GF-D8 (cell line): Measurements from ENCODE around the gene USP48.
A peak's percentile ranks its signal among the peaks of the same experiment; 100 is the strongest.
"Not testable (repeated sequence)": the region's sequence is repeated elsewhere in the genome, so short reads cannot be mapped to it uniquely, and the experiment has no call there.

Experiments
- DNase-seq: peaks from one replicate; lab custom pipeline; 2025; lab: John Stamatoyannopoulos, UW

Gene USP48

DNA sequence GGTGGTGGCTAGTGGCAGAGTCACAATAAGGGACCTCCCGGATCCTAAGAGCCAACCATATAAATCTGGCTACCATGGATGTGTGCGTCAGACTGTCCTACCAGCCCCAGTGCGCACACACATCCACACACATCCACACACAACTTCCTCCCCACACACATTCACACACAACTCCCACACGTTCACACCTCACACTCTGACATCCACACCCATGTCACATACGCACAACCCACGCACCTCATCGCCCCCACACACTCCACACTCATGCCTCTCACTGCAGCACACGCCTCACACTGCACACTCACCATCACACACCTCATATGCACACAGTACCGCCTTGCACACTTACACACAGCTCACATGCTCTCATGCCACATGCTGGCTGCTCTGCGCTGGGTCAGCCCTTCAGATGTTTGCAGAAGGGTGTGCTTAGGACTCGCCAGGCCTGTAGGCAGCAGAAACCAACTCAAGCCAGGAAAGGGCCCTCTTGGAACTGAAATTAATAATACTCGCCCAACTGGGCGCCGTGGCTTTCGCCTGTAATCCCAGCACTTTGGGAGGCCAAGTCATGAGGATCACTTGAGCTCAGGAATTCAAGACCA, 32.1 kb upstream of the USP48 start:
- DNase-seq: no peak

DNA sequence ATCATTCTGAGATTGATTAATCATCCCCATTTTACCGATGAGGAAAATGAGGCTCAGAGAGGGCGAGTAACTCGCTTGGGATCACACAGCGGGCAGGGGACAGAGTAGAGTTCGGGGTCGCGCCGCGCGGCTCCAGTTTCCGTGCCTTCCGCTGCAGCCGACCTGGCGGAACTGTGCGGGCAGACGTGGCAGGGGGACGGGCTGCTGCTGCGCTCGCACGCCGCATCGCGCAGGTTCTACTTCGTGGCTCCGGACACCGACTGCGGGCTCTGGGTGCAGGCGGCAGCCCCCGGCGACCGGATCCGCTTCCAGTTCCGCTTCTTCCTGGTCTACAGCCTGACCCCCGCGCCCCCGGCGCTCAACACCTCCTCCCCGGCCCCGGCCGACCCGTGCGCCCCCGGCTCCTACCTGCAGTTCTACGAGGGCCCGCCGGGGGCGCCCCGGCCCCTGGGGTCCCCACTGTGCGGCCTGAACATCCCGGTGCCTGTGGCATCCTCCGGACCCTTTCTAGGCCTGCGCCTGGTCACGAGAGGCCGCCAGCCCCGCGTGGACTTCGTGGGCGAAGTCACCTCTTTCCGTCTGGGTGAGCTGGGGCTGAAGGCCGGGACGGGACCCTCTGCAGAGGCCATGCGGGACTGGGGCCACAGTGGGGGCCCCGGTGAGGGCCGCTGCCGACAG, 31.4 kb upstream of the USP48 start:
- no peak for DNase-seq

DNA sequence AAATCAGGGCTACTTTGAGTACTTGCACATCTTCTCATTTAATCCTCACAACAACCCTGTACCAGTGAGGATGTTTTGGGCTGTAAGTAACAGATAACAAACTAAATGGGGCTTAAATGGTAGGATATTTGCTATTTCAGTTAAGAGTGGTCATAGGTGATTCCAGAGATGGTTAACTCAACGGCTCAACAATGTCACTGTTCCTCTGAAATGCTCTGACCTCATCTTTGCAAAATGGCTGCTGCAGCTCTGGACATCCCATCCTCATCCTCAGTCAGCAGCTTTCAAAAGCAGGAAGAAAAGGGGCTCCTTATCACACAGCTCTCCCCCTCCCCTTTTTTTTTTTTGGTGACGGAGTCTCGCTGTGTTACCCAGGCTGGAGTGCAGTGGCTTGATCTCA, 30.6 kb upstream of the USP48 start:
- DNase-seq: no peak

DNA sequence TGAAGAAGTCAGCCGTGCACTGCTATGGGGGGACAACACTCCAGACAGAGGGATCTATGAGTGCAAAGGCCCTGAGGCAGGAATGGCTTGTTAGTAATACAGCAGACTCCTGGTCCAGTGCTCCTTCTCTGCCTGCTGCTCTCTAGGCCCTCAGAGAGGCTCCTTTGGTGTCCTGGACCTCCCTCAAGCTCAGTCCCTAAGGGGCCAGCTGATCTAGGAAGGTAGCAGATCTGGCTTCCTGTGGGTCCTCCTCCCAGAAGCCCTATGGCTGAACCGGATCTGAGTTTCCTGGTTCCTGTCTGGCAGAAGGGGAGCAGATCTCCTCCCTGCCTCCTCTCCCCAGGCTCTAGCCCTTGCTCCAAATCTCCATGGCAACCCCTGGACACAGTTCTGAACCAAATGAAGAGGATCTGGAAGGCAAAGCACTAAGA, 28.9 kb upstream of the USP48 start, which contains the start of gene LDLRAD2:
TSS of gene LDLRAD2 (plus strand) at position 391 of the 431 bp plus-strand sequence. CDS start 187 bp downstream, outside the sequence.
- DNase-seq: no peak

DNA sequence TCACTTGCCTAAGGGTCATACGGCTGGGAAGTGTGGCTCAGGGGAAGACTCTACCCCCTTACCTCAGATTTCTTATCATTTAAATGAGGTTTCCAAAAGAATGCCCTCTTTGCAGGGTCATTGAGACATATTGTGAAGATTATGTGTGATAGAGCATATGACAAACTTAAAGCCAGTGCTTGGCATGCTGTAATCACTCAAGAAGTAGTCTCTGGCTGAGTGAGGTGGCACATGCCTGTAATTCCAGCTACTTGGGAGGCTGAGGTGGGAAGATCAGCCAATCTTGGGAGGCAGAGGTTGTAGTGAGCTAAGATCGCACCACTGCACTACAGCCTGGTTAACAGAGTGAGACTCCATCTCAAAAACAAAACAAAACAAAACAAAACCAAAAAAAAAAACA, 21.6 kb upstream of the USP48 start:
- no peak for DNase-seq

DNA sequence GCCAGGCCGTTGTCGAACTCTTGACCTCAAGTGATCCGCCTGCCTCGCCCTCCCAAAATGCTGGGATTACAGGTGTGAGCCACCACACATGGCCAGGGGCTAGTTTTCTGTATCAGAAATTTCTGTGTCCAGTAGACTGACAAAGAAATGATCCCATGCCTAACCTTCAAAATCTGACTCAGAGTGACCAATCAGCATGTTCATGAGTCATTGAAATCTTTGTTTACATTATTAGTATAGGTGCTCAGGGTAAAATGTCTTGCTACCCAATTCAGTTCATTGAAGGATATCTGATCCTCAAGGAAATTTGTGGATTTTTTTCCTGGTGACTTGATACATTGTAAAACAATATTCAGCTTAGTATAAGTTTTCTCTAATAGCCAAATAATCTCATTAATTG, 18.2 kb upstream of the USP48 start:
- no peak for DNase-seq

DNA sequence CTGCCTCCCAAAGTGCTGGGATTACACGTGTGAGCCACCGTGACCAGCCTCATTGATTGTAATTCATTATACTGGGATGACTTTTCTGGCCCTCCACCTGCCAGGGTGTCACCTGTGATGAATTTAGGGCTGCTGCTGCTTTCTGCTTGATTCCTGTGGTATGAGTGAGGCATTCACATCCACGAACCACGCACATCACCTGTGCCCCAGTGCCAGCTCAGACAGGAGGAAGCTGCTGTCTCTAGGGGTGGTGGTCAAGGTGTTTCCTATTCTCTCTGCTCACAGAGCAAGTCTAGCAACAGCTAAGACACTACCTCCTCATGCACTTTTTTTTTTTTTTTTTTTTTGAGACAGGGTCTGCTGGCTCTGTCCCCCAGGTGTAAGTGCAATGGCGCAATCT, 16.8 kb upstream of the USP48 start:
- DNase-seq: no peak

DNA sequence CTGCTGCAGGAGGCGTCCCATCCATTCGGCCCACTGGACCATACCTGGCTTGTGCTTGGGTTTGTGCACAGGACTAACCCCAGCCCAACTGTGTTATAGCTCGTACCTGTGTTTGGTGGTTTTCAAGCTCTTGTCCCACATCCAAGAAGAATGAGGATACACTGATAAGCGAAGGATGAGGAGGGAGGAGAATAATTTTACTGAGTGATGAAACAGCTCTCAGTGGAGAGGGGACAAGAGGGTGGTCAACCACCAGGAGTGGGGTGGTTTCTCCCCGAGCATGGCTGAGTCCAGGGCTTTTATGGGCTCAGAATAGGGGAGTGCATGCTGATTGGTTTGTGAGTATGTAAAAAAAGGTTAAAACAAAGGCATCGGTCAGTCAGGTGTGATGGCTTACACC, 12.1 kb upstream of the USP48 start:
- no peak for DNase-seq

DNA sequence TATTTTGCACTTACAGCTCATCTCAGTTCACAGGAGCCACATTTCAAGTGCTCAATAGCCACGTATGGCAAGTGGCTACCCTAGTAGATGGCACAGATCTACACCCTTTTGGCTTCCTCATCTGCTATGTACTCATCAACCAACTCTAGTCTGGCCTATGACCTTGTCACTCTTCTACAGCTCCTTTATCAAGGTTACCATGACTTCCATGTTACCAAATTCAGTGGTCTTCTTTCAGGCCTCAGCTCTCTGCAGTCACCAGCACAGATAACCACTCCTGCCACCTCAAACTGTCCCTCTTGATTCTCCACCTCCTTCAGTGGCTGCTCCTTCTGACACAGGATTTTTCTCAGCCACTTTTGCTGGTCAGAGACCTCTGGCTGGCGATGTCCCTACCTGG, 11.7 kb upstream of the USP48 start:
- no peak for DNase-seq

DNA sequence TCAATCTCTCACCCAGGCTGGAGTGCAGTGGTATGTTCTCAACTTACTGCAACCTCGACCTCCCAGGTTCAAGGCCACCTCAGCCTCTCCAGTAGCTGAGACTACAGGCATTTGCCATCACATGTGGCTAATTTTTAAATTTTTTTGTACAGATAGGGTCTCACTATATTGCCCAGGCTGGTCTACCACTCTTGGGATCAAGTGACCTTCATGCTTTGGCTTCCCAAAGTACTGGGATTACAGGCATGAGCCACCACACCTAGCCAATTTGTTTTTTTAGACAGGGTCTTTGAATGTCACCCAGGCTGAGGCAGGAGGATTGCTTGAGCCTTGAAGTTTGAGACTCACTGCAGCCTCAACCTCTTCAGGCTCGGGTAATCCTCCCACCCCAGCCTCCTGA, 10.2 kb upstream of the USP48 start:
- DNase-seq: no peak

DNA sequence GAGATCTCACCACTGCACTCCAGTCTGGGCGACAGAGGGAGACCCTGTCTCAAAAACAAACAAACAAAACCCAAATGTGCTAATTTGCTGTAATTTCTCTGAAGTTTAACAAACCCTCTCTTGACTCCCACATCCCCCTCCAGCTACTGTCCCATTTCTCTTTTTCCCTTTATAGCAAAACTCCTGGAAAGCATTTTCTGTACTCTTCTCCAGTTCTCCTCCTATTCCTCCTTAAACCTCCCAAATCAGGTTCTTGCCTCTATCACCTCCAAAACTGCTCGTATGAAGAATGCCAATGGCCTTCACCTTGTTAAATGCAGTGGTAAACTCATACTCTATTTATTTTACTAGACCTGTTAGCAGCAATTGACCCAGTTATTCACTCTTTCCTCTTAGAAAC, 3.7 kb upstream of the USP48 start:
- no peak for DNase-seq

DNA sequence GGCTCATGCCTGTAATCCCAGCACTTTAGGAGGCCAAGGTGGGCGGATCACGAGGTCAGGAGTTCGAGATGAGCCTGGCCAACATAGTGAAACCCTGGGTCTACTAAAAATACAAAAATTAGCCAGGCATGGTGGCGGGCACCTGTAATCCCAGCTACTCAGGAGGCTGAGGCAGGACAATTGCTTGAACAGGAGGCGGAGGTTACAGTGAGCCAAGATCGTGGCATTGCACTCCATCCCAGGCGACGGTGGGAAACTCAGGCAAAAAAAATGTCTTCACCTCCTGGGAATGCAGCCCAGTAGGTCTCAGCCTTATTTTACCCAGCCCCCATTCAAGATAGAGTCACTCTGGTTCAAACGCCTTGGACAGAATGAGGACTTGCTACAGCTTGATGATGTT, 2.8 kb upstream of the USP48 start:
- DNase-seq: not testable (repeated sequence)

DNA sequence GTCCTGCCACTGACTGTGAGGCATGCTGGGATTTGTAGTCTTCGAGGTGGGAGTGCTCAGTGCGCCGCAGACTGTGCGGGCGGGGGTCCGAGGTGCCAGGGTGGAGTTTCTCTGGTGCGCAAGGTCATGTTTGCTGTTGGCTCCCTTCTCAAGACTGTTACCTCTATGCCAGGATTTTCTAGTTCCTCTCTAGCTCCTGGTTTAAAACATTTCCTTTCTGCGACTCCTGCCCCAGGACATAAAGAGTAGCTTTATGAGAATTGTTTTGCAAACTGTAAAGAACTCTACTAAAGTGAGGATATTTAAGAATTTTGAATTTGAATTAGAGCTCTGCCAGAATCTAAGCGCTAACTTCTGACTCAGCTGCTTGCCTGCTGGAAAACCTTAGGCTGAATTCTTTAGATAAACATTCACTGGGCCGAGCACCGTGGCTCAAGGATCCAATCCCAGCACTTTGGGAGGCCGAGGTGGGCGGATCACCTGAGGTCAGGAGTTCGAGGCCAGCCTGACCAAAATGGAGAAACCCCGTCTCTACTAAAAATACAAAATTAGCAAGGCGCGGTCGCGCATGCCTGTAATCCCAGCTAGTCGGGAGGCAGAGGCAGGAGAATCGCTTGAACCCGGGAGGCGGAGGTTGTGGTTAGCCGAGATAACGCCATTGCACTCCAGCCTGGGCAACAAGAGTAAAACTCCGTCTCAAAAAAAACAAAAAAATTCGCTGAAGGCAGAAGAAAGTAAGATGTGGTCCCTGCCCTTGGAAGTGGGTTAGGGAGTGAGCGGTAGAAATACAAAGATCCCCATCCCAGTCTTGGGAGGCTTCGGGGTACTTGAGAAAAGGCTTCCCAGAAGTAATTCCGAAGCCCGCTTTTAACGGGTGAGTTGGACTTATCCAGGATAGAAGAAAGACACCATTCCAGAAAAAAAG, 992 bp upstream of the USP48 start:
- DNase-seq: peak; percentile 88

DNA sequence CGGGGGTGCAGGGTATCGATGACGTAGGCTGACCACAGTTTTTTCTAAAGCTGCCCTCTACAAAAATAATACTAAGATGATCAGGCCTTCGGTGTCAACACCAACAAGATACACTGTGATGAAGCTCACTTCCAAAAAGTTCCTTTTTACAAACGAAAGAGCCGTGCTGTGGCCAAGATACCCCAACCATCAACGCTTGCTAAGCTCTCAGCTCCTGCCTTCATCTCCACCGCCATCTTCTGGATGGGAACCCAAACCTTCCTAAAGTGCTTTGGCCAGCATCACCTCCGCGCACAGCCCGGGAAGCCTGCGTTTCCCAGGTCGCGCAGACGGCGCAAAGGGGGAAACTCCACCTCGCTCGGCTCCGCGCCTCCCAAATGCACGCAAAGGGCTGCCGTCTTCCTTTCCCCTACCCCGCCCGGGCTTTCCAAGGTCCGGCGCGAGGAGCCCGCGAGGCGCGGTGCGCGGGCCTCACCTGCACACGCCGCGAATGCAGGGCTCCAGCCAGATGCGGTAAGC, 541 bp downstream of the USP48 start:
- peak; percentile 44 for DNase-seq

DNA sequence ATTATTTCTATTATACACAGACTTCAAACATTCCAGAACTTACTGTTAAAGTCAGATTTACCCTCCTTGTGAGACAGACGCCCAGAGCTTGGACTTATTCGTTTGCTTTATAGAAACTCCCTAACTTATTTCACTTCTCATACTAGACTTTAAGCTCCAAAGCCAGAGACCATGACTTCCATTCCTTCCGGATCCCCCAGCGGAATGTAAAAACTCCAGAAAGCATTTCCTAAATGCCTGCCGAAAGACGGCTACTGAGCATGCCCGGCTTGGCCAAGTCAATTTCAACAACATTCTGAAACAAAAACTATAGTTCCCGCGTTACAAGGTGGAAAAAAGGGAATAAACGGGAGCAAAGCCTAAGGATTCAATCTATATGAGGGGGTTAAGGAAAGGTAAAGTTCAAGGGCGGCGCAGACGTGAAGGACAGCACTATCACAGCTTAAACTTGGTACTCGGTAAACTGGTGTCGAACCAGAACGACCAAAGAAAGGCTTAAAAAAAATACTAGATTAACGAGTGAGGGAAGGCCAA, 1.1 kb downstream of the USP48 start:
- no peak for DNase-seq

DNA sequence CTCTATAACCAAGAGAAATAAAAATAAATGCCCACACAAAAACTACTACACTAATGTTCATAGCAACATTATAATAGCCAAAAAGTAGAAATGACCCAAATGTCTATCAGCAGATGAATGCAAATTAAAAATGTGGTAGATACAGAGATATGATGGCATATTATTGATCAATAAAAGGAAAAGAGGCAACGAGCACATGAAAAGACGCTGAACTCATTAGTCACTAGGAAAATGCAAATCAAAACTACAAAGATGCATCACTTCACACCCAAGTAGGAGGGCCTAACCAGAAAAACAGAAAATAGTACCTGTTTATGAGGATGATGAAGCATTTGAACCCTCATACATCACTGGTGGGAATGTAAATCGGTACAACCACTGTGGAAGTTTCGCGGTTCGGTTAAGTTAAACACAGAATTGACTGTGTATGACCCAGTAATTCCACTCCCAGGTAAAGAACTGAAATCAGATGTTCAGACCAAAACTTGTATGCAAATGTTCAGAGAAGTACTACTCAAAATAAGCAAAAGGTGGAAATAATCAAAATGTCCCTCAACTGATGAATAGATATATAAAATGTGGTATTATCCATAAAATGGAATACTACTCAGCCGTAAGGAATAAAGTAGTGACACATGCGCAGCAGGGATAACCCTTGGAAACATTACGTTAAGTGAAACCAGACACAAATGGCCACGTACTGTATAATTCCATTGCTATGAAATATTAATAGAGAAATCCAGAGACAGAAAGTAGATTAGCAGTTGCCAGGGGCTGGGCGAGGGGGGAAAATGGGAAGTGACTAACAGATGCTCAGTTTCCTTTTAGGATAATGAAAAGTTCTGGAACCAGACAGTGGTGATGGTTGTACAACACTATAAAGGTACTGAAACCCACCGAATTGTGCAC, 3.1 kb downstream of the USP48 start:
- no peak for DNase-seq

DNA sequence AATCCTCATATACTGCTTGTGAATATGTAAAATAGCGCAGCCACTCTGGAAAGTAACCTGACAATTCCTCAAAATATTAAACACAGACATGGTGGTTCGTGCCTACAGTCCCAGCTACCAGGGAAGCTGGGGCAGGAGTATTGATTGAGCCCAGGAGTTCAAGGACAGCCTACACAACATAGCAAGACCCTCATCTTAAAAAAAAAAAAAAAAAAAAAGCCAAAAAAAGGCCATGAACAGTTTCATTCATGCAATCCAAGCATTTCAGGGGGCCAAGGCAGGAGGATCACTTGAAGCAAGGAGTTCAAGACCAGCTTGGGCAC, 4.6 kb downstream of the USP48 start:
- DNase-seq: no peak

DNA sequence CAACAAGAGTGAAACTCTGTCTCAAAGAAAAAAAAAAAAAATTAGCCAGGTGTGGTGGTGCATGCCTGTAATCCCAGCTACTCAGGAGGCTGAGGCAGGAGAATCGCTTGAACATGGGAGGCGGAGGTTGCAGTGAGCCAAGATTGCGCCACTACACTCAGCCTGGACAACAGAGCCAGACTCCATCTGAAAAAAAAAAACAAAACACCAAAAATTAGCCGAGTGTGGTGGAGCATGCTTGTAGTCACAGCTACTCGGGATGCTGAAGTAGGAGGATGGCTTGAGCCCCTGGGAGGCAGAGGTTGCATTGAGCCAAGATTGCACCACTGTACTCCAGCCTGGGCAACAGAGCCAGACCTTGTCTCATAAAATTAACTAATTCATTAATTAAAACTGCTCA, 6.0 kb downstream of the USP48 start:
- not testable (repeated sequence) for DNase-seq

DNA sequence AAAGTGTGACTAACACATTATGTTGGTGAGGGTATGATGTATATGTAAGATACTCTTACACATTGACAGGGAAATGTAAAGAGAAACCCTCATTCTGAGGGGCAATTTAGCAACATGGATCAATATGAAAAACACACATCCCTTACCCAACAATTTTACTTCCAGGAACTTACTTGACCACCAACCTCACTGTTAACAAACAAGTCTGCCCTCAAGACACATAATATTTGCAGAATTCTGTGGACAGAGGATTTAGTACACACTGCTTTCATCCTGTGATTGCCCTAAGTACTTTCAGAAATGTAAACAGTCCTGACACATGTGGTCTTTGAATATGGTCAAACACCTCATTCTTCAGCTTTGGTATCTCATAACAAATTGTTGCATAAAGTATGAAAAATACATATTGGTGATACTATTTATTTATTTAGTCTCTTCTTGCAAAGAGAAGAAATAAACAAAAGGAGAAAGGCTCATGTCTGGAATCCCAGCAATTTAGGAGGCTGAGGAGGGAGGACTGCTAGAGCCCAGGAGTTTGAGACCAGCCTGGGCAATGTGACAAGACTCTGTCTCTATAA, 6.9 kb downstream of the USP48 start:
- DNase-seq: no peak

DNA sequence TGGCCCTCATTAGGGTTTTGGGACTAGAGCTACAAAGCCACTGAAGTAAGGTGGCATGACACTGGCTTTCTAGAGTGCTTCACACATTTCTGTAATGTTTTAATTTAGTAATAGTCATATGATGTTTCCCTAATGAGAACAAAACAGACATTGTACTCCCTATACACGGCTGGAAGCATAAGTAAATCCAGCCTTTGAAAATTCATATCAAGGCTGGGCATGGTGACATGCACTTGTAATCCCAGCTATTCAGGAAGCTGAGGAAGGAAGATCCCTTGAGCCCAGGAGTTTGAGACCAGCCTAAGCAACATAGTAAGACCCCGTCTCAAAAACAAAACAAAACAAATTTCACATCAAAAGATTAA, 7.4 kb downstream of the USP48 start:
- DNase-seq: no peak

DNA sequence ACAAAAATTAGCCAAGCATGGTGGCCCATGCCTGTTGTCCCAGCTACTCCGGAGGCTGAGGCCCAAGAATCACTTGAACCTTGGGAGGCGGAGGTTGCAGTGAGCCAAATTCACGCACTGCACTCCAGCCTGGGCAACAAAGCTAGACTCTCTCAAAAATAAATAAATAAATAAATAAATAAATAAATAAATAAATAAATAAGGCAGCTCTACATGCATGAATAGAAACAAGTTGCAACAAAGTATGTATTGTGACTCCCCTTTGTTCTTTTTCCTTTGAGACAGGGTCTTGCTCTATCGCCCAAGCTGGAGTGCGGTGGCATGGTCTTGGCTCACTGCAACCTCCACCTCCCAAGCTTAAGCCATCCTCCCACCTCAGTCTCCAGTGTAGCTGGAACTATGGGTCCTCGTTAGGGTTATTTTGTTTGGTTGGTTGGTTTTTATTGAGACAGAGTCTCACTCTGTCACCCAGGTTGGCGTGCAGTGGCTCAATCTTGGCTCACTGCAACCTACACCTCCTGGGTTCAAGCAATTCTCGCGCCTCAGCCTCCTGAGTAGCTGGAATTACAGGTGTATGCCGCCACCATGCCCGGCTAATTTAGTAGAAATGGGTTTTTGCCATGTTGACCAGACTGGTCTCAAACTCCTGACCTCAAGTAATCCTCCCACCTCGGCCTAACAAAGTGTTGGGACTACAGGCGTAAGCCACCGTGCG, 8.0 kb downstream of the USP48 start:
- DNase-seq: no peak
